Activated naive CD8-positive, alpha-beta T cell treated with anti-CD3 and anti-CD28 coated beads, Interleukin-2, amount 50 U/mL, for 24 hours (primary cell): ENCODE results near the gene DUSP5.

Experiments
- ATAC-seq: fragments of 150-1000 bp; cut with Tn5 transposase; one replicate; pipeline ENCODE4 v1.10.0; 2021
- DNase-seq: peaks from one replicate; pipeline ENCODE4 v3.0.0; 2021
- H3K27ac Mint-ChIP-seq: one replicate; pipeline ENCODE4 v1.8.0; 2021; ENCODE audit warnings: mild to moderate bottlenecking, mixed read lengths
- H3K27me3 Mint-ChIP-seq: one replicate; pipeline ENCODE4 v1.8.0; 2021; ENCODE audit warnings: mixed read lengths
- H3K36me3 Mint-ChIP-seq: one replicate; pipeline ENCODE4 v1.8.0; 2021; ENCODE audit warnings: low read depth, mixed read lengths
- H3K4me1 Mint-ChIP-seq: one replicate; pipeline ENCODE4 v1.8.0; 2021; ENCODE audit warnings: mixed read lengths
- H3K4me3 Mint-ChIP-seq: one replicate; pipeline ENCODE4 v1.8.0; 2021; ENCODE audit warnings: mild to moderate bottlenecking, moderate library complexity, mixed read lengths
- H3K9me3 Mint-ChIP-seq: one replicate; pipeline ENCODE4 v1.8.0; 2021; ENCODE audit warnings: mixed read lengths

The DUSP5 gene

DNA sequence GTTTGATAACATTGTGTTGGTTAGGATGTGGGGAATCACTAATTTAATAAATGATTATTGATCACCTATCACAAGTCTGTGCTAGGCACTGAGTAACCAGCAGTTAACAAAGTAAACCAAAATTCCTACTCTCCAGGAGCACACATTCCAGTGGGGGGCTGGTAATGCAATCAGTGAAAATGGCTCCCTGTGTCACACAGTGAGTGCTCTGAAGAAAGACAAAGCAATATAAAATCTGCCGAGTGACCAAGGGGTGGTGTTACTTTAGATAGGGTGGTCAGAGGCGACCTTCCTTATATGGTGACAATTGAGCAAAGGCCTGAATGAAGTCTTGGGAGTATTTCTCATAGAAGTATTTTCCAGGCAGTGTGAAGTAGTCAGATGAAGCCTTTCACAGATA is 56.2 kb downstream of the DUSP5 start:
- no peak for ATAC-seq
- DNase-seq: no peak
- Mint-ChIP-seq H3K27me3 (peaks cover 19% of the 10 kb centered on the region), H3K9me3 (no peaks in the 10 kb centered on the region), H3K27ac (no peak overlapping the region), H3K4me3 (no peak overlapping the region), H3K4me1 (peaks cover 6% of the 10 kb centered on the region), H3K36me3 (no peaks in the 10 kb centered on the region)

DNA sequence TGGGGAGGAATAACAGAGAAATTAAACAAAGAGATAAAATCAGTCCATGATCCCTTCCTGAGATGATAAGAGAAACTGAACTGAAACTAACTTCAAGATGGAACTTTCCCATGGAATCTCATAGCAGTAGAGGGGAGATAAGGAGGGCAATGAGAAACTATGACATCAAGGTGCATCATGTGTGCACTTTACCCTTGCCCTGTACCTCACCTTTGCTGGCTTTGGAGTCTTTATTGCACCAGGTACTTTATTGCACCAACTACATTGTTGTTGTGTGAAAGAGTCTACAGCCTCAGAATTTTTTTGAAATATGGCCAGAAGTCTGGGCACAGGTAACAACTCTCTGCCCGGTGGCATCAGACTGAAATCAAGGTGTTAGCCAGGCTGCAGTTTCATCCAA is 58.6 kb downstream of the DUSP5 start:
- Mint-ChIP-seq H3K36me3 (no peaks in the 10 kb centered on the region), H3K27me3 (peaks cover 14% of the 10 kb centered on the region), H3K4me1 (peaks cover 6% of the 10 kb centered on the region), H3K9me3 (peaks cover 2% of the 10 kb centered on the region), H3K4me3 (no peak overlapping the region), H3K27ac (no peak overlapping the region)
- DNase-seq (no peak), ATAC-seq (no peak)

DNA sequence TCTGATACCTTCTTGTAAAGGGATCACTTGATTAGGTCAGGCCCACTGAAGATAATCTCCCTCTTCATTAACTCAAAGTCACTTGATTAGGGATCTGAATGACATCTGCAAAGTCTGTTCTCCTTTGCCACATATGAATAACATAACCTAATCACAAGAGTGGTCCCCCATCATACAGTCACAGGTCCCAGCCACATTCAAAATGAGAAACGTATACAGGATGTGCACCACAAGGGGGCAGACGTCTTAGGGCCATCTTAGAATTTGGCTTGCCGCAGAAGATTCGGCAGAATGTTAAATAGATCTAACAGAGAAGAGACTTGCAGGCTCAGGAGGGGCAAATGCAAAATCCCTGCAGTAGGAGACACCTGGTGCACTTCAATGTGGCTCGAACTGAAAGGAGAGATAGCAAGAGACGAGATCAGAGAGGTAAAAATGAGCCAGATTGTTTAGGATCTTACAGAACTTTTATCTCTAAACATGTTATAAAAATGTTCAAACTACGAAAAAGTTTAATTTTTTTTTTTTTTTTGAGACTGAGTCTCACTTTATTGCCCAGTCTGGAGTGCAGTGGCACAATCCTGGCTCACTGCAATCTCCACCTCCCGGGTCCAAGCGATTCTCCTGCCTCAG is 59.4 kb downstream of the DUSP5 start:
- Mint-ChIP-seq H3K4me1 (peaks cover 6% of the 10 kb centered on the region), H3K4me3 (no peak overlapping the region), H3K36me3 (no peaks in the 10 kb centered on the region), H3K27ac (no peak overlapping the region), H3K9me3 (peaks cover 3% of the 10 kb centered on the region), H3K27me3 (peaks cover 6% of the 10 kb centered on the region)
- ATAC-seq: peak; percentile 96
- peak; percentile 77 for DNase-seq

DNA sequence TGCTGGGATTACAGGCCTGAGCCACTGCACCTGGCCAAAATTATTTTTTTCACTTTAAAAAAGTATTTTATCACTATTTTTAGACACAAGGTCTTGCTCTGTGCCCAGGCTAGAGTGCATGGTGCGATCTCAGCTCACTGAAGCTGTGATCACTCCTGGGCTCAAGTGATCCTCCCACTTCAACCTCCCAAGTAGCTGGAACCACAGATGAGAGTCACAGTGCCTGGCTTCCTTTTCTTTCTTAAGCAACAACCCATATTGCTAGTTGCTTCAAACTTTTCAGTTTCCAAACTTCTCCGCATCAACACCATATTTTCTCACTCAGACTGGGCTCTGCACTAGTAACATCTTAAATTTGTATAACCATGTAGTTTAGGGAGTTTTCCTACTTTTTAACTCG is 60.3 kb downstream of the DUSP5 start:
- no peak overlapping the region for H3K27ac Mint-ChIP-seq
- DNase-seq: no peak
- H3K36me3 Mint-ChIP-seq: no peaks in the 10 kb centered on the region
- H3K4me3 Mint-ChIP-seq: no peak overlapping the region
- ATAC-seq: no peak
- peaks cover 3% of the 10 kb centered on the region for H3K9me3 Mint-ChIP-seq
- H3K4me1 Mint-ChIP-seq: peaks cover 6% of the 10 kb centered on the region
- H3K27me3 Mint-ChIP-seq: peaks cover 2% of the 10 kb centered on the region

DNA sequence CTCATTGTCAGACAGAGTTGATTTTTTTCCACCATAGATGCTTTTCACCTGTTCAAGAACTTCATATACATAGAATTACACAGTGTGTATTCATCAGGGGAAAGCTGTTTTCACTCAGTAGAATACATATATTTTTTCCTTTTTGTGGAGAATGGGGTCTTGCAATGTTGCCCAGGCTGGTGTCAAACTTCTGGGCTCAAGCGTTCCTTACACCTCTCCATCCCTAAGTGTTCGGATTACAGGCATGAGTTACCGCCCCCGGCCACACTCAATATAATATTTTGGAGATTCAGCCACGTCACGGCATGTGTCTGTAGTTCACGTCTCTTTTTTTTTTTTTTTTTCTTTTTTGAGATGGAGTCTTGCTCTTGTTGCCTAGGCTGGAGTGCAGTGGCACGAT is 62.3 kb downstream of the DUSP5 start:
- peaks cover 6% of the 10 kb centered on the region for H3K4me1 Mint-ChIP-seq
- H3K27ac Mint-ChIP-seq: no peak overlapping the region
- DNase-seq (no peak), ATAC-seq (no peak)
- H3K36me3 Mint-ChIP-seq: no peaks in the 10 kb centered on the region
- peaks cover 15% of the 10 kb centered on the region for H3K27me3 Mint-ChIP-seq
- H3K4me3 Mint-ChIP-seq: no peak overlapping the region
- H3K9me3 Mint-ChIP-seq: peaks cover 3% of the 10 kb centered on the region
